ENCODE measurements around the gene NOL8.

GRCh38 chr9:92254381-92255337 is 70.5 kb downstream of the NOL8 start:
- TF ChIP-seq ZNF747 (tag by site-specific recombination; IDR thresholded peaks at IDR 0.05) (no peak), CTCF (tag by site-specific recombination; IDR thresholded peaks at IDR 0.05) (no peak), ZSCAN5A (tag by site-specific recombination; IDR thresholded peaks at IDR 0.05) (no peak), ZNF174 (tag by site-specific recombination; IDR thresholded peaks at IDR 0.05) (no peak), SP3 (tag by site-specific recombination; IDR thresholded peaks at IDR 0.05) (no peak), ZNF580 (tag by site-specific recombination; IDR thresholded peaks at IDR 0.05) (no peak), ZNF302 (tag by site-specific recombination; IDR thresholded peaks at IDR 0.05; ENCODE audit: low read depth) (no peak), ZNF501 (tag by site-specific recombination; IDR thresholded peaks at IDR 0.05) (no peak), ZNF433 (tag by site-specific recombination; IDR thresholded peaks at IDR 0.05; ENCODE audit: low read depth) (no peak), ZNF114 (tag by site-specific recombination; IDR thresholded peaks at IDR 0.05) (no peak), ZNF561 (tag by site-specific recombination; IDR thresholded peaks at IDR 0.05; ENCODE audit: borderline replicate concordance) (no peak), PRDM10 (tag by site-specific recombination; IDR thresholded peaks at IDR 0.05) (no peak), ZSCAN16 (tag by site-specific recombination; IDR thresholded peaks at IDR 0.05) (no peak), ZNF837 (tag by site-specific recombination; IDR thresholded peaks at IDR 0.05) (no peak)

All from HEK293 (cell line).